GM21515 (cell line): Measurements from ENCODE around the gene PRSS57.
"Not testable (repeated sequence)": the region's sequence is repeated elsewhere in the genome, so short reads cannot be mapped to it uniquely, and the experiment has no call there.

Experiments
- ATAC-seq: cut with Tn5 transposase; IDR thresholded peaks from one replicate; pipeline ENCODE4 v1.9.1; 2021; ENCODE audit not compliant: unreplicated experiment

The PRSS57 gene

DNA sequence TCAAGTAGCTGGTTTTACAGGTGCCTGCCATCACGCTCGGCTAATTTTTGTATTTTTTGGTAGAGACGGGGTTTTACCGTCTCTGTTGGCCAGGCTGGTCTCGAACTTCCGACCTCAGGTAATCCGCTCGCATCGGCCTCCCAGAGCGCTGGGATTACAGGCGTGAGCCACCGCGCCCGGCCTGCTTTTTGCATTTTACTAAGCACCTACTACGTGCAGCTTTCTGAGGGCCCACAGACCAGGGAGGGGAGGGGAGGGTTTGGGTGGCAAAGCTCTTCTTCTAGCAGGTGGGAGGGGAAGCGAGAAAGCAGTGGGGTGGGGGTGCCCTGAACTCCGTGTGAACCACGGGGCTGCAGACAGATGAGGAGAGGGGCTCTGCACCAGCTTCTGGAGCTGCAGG, 28.5 kb upstream of the PRSS57 start:
- no peak for ATAC-seq

- no peak for ATAC-seq
These were observed 28.0 kb upstream of the PRSS57 start for GRCh38 chr19:723247-723646.

DNA sequence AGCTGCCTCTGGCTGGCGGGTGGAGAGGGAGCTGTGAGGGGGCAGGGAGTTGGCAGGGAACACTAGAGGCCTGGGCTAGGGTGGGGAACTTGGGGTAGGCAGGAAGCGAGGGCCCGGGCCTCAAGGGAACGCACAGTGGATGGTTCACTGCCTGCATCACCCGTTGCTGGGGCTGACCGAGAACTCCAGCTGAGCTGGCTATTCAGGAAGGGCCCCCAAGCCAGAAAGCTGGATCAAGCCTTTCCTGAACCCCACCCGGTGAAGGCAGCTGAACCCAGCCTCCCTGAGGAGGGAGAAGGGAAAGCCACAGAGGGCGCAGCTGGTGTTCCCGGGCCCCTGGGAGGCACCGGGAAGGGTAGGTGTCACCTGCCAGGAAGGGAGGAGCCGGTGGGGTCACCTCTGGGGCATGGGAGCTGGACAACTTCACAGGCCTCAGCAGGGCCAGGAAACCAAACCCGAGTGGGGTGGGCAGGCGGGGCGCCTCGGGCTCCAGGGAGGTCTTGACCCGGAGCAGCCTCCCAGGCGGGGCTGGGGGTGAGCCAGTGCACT, 27.4 kb upstream of the PRSS57 start:
- no peak for ATAC-seq

- no peak for ATAC-seq
These were observed 25.3 kb upstream of the PRSS57 start for GRCh38 chr19:720345-721160.

DNA sequence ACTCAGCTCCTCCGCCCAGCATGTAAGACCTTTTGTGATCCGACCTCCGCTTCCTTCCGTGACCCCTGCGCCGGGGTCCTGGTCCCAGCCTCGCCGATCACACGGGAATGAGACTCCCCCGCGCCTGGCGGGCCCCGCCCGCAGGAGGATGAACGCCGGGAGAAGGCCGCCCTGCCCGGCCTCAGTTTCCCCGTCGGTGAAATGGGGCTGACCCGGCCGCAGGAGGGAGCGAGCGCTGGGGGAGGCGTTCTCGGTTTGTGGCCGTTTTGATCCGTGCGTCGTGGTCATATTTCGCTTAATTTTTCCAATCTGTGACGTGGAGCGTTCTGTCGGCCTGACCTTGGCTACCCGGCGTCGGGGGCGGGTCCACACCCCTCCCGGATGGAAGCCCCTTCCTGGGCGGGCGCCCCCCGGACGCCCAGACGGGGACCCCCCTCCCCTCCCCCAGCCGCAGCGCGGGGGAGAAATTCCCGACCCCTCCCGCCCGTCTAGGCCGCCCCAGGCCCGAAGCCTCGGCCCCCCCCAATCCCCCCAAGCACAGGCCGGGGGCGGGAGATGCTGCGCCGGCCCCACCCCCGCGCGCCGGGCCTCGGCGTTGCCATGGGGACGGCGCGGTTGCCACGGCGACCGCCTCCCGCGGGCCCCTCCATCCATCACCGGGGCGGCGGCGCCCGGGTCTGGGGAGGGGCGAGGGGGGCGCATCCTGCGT, 24.5 kb upstream of the PRSS57 start:
- ATAC-seq = no peak

DNA sequence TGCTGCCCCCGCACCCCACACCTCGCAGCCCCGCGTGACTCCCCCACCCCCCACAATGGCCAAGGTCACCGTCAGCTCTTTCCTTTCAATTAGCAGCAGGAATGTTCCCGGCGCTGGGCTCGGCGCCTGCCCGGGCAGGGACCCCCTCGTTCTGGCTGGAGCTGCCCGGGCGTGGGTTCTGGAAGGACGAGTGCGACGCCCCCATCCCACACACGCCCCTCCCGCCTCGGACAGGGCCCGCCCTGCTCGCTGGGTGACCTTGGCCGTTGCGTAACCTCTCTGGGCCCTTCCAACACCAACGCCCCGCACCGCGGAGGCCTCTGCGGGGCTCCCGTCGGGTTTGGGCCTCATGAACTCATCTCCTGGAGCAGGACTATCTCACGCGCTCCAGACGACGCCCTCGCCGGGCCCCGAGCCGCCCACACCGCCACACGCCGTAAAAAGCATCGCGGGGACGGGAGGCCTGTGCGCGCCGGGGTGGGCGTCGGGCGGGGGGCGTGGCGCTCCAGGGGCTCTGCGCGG, 23.8 kb upstream of the PRSS57 start:
- no peak for ATAC-seq

DNA sequence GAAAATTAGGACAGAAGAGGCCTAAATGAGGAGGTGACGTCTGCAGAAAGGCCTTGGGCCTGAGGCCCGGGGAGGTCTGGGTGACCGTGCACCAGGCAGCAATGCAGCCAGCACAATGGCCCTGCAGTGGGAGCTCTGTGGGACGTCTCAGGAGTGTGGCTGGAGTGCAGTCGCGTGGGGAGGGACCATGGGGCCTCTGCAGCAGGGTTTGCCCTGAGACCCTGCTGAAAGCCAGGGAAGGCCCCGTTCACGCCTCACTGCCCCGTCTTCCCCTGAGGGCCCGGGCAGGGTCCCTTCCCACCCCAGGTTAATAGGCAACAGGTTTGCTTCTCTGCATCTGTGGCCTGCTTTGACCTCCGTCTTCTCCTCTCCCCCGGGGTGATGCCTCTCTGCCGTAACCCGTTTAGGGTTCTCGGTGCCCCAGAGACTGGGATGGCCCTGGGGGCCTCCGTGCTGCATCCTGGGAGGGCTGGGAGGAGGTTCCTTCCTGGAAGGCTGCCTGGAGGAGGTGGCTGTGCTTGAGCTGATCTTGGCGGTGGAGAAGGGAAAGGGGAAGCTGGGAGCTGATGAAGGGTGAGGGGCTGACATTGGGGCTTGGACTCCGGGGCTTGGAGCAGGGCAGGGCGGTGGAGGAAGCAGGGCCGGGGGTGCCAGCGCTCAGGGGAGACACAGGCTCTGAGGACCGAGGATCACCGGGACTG, 23.1 kb upstream of the PRSS57 start:
- no peak for ATAC-seq

DNA sequence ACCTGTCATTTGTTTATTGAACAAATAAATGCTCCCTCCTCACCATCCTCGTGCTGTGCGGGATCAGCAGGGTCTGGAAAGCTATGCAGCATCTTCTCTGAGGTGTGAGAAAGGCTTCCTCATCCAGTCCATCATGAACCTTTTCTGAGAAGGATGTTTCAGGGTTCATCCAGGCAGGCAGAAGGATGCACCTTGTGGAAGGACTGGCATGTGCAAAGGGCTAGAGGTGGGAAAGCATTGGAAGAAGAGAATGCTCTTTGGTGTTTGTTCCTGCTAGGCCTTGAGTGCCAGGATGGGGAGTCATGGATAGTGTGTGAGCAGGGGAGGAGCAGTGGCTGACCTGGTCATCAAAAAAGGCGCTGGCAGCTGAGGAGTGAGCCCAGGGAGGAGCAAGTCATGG, 20.1 kb upstream of the PRSS57 start:
- ATAC-seq = no peak

DNA sequence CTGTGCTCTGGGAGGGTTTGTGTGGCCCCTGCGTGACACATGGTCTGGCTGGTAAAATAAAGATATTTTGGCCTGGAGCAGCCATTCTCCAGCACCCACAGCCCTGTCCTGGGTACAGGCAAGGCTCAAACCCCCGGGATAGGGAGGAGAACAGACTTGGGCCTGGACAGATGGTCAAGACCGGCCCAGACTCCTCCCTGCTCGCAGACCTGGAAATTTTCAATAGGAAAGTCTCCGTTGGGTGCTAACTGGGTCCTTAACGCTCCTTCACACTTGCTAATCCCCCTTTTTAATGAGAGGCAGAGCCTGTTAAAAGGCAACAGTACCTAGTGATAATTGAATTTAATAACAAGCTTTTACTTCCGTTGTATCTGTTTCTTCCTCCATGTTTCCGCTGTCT, 16.0 kb upstream of the PRSS57 start:
- ATAC-seq = no peak

DNA sequence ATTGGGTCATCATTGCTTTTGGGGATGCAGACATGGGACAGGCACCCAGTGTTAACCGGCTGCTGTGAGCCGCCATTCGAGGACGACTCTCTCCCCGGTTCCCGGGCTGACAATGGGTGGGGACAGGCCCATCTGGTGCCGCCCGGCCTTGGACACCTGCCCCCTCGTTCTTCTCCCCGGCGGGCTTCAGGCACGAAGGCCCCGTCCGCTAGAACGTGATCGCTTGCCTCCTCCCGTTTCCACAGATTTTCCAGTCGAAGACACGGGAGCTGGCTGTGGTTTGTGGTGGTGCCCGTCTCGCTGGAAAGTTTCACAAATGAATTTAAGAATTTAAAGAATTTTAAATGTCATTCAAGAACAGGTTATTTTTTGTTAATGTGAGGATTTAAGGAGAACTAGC, 15.5 kb upstream of the PRSS57 start:
- no peak for ATAC-seq

DNA sequence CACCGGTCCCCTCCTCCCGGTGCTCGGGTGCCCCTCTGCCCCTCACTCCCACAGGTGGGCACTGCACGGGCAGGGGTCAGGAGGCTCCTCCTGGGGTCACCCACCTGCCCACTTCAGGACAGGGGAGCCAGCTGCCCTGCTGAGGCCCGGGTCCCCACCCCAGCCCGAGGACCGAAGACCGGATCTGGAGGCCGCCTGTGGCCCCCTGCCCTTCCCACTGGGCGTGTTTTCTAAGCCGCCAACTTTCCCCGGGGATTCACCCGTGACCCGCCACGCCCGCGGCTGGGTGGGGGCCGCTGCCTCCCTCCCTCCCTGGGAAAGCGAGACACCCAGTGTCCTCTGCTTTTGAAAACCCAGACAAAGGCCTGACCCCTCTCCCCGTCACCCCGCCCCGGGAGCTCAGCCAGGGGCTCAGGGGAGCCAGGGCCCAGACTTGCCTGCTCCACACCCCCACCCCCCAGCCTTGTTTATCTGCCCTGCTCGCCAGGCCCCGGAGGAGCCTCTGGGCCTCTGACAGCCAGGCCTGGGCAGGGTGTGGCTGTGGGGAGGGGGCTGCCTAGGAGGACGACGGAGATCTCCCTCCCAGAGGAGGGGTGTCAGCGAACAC, 14.8 kb upstream of the PRSS57 start:
- no peak for ATAC-seq

DNA sequence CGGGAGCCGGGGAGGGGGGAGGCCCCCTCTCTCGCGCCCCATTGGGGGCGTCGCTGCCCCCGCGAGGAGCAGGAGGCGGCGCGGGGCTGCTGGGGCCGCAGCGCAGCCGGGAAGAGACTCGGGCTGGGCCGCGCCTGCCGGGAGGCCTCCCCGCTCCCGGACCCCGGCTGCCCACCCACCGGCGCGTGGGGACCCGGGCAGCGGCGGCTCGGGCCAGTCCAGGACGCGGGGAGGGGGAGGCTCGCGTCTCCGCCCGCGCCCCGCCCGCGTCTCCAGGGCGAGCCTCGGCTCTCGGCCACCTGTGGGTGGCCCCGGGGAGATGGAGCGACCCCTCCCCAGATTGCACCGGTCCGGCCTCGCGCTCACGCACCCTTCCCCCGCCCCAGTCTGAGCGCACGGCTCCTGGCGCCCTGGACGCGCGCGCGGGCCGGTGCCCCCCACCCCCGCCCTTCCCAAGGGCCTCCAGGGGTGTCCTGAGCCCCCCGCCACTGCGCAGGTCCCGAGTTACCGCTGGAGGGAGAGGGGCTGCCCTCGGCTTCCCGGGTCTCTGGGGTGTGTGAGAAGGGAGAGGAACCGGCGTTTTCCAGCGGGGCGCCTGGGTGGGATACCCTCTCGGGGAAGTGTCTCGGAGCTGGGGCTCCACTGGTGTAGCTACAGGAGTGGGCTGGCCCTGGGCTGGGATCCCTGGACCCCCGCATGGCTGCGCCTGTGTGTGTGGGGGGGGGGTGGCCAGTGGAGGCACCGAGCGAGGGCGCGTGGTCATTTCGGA, 14.1 kb upstream of the PRSS57 start:
- ATAC-seq = no peak

GRCh38 chr19:708154-709143, 13.2 kb upstream of the PRSS57 start, which contains the start of gene PALM:
Gene PALM, plus strand, starts transcription at chr19:708935. Its CDS starts 212 bp downstream, at chr19:709147.
- ATAC-seq = no peak

GRCh38 chr19:704447-704741, 9.1 kb upstream of the PRSS57 start:
- no peak for ATAC-seq

DNA sequence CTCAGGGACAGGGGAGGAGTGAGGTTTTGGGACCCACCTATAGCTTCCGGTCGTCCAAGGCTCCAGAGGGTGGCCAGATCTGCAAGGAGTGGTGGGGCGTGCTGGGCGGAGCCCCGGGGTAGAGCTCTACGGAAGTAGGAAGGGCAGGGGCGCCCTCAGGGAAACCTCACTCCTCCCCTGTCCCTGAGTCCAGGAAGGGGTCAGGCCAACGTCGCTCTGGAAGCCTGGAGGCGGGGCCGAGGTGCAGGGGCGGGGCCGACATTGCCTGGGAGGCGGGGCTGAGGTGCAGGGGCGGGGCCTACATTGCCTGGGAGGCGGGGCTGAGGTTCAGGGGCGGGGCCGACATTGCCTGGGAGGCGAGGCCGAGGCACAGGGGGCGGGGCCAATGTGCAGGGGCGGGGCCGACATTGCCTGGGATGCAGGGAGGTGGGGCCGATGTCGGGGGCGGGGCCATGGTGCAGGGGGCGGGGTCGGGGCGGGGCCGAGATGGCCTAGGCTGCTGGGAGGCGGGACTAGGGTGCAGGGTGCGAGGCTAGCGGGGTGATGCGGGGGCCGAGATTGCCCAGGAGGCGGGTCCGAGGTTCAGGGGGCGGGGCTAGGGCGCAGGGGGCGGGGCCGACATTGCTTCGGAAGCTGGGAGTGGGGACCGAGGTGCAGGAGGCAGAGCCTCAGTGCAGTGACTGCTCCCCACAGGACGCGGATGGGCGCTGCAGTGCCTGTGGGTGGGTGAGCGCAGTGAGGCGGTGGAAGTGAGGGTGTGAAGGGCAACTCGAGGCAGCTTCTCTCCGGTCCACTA, 8.6 kb upstream of the PRSS57 start:
- no peak for ATAC-seq

- ATAC-seq = no peak
These were observed 8.0 kb upstream of the PRSS57 start for GRCh38 chr19:703329-703650.

GRCh38 chr19:702847-703246, 7.6 kb upstream of the PRSS57 start:
- not testable (repeated sequence) for ATAC-seq

GRCh38 chr19:699885-700284, 4.6 kb upstream of the PRSS57 start:
- ATAC-seq = not testable (repeated sequence)
